HepG2 (cell line): ENCODE data around the gene RAD23A. TPM values are rescaled to one million over a fixed set of nuclear protein-coding genes. Genes with fewer than 3 reads are reported as not detected.

Experiments used
- ARNTL ChIP-seq: sonication (generic); formaldehyde crosslinking; IDR thresholded peaks from 2 replicates; pipeline ENCODE4 v1.4.0; 2020; ENCODE audit warnings: mild to moderate bottlenecking, missing genetic modification reagents
- E2F1 ChIP-seq: sonication (generic); formaldehyde crosslinking; IDR thresholded peaks from 2 replicates; pipeline ENCODE4 v1.5.0; 2020; ENCODE audit warnings: missing genetic modification reagents
- FOXK2 ChIP-seq: fragments of 450-650 bp; IDR thresholded peaks from 2 replicates; pipeline ENCODE4 v1.6.1; 2016
- HCFC1 ChIP-seq: fragments of 150-350 bp; IDR thresholded peaks from 2 replicates; pipeline ENCODE4 v1.6.1; 2014; ENCODE audit warnings: low read depth, low read length
- IKZF5 ChIP-seq: IDR thresholded peaks from 2 replicates; pipeline ENCODE4 v1.6.1; 2018; ENCODE audit warnings: missing genetic modification reagents, mild to moderate bottlenecking, missing compliant biosample characterization
- MLX ChIP-seq: IDR thresholded peaks from 2 replicates; pipeline ENCODE4 v1.6.1; 2016
- MXD3 ChIP-seq: IDR thresholded peaks from 2 replicates; pipeline ENCODE4 v1.6.1; 2016; ENCODE audit warnings: mild to moderate bottlenecking, missing biosample characterization, missing genetic modification reagents
- NR2F1 ChIP-seq, 2 experiments: fragments of 450-650 bp in 1 of 2; formaldehyde crosslinking in 1 of 2; IDR thresholded peaks; 2 replicates each; pipeline versions ENCODE4 v1.5.0 to v1.6.1; 2016 to 2020; ENCODE audit warnings: mild to moderate bottlenecking in 1 of 2, missing compliant biosample characterization in 1 of 2, missing genetic modification reagents in 1 of 2, moderate library complexity in 1 of 2
- ONECUT2 ChIP-seq: sonication (generic); formaldehyde crosslinking; IDR thresholded peaks from 2 replicates; pipeline ENCODE4 v1.4.0; 2020; ENCODE audit warnings: missing genetic modification reagents
- RERE ChIP-seq: IDR thresholded peaks from 2 replicates; pipeline ENCODE4 v1.6.1; 2016; ENCODE audit warnings: low read depth, missing genetic modification reagents, missing compliant biosample characterization
- TEAD2 ChIP-seq: sonication (generic); formaldehyde crosslinking; IDR thresholded peaks from 2 replicates; pipeline ENCODE4 v1.9.0; 2021; ENCODE audit warnings: missing genetic modification reagents
- TERF1 ChIP-seq: sonication (generic); formaldehyde crosslinking; IDR thresholded peaks from 2 replicates; pipeline ENCODE4 v1.8.0; 2022; ENCODE audit warnings: mild to moderate bottlenecking, missing genetic modification reagents, moderate library complexity
- ZNF260 ChIP-seq: sonication (generic); formaldehyde crosslinking; IDR thresholded peaks from 2 replicates; pipeline ENCODE4 v1.4.0; 2020; ENCODE audit warnings: missing genetic modification reagents, low read depth, mild to moderate bottlenecking, borderline replicate concordance
- ZNF451 ChIP-seq: sonication (generic); formaldehyde crosslinking; IDR thresholded peaks from 2 replicates; pipeline ENCODE4 v1.5.0; 2020; ENCODE audit warnings: mild to moderate bottlenecking, missing genetic modification reagents
- ZNF704 ChIP-seq: sonication (generic); formaldehyde crosslinking; IDR thresholded peaks from 2 replicates; pipeline ENCODE4 v1.8.1; 2023; ENCODE audit warnings: mild to moderate bottlenecking, inconsistent platforms, moderate library complexity, missing genetic modification reagents, borderline replicate concordance
- ZNF775 ChIP-seq: sonication (generic); formaldehyde crosslinking; IDR thresholded peaks from 2 replicates; pipeline ENCODE4 v1.4.0; 2020; ENCODE audit warnings: missing genetic modification reagents, mild to moderate bottlenecking, moderate library complexity, borderline replicate concordance
- ZNF841 ChIP-seq: sonication (generic); formaldehyde crosslinking; IDR thresholded peaks from 2 replicates; pipeline ENCODE4 v1.8.1; 2023; ENCODE audit warnings: missing genetic modification reagents, borderline replicate concordance
- polyA plus RNA-seq, 8 experiments: library from polyadenylated mRNA; depleted of rRNA in 3 of 8; stranded (reverse) in 7 of 8; unstranded in 1 of 8; fragments of >200 nt; fragmentation: Illumina TruSeq in 4 of 8; extraction: Trizol in 4 of 8; gene quantifications; 2 replicates each; pipeline versions ENCODE4 v1.2.1 to v1.2.3, GENCODE V29; 2011 to 2016; ENCODE audit warnings: low read depth in 4 of 8, missing spikeins in 1 of 8, mixed read lengths in 1 of 8; ENCODE audit not compliant: insufficient read depth in 1 of 8
- total RNA-seq, 5 experiments: library from RNA; depleted of rRNA; stranded (reverse); fragments of >200 nt; fragmentation: Illumina TruSeq; extraction: Trizol; gene quantifications; 2 replicates each; pipeline ENCODE4 v1.2.3, GENCODE V29; 2016; ENCODE audit warnings: low read depth in 1 of 5

Gene RAD23A
- total and polyA plus RNA-seq, 2 of the 13 experiments (the other 11 are each of a cell fraction or from before 2014, with no cell fraction given): 42.5 to 54.2 TPM

- TF ChIP-seq E2F1 (CRISPR knock-in tag): peak; percentile 69; the same call in 1 of the 2 replicates
- no peak for TF ChIP-seq ZNF775 (CRISPR knock-in tag)
- no peak for TF ChIP-seq MLX
- no peak for TF ChIP-seq TEAD2 (CRISPR knock-in tag)
- TF ChIP-seq MXD3 (CRISPR knock-in tag): 0 out of 2 replicates have a peak, but pooled peaks have one; percentile 23
- TF ChIP-seq NR2F1 (CRISPR knock-in tag; IDR thresholded peaks at IDR 0.05): no peak
- no peak for TF ChIP-seq ZNF260 (CRISPR knock-in tag)
- TF ChIP-seq ARNTL: no peak
- TF ChIP-seq ZNF451 (CRISPR knock-in tag): peak; percentile 71; the same call in 1 of the 2 replicates
- TF ChIP-seq HCFC1: no peak
- TF ChIP-seq ZNF841: no peak
- no peak for TF ChIP-seq RERE
- TF ChIP-seq IKZF5: peak; percentile 54; the same call in 1 of the 2 replicates
- no peak for TF ChIP-seq ONECUT2 (CRISPR knock-in tag)
- TF ChIP-seq TERF1 (CRISPR knock-in tag): no peak
- TF ChIP-seq FOXK2: no peak
- TF ChIP-seq ZNF704 (CRISPR knock-in tag): no peak
Measured at GRCh38 chr19:12965017-12965811, 19.6 kb downstream of the RAD23A start (continued).
